Keratinocyte (primary cell): ENCODE measurements around the gene KLHL28.

Experiments
- CTCF ChIP-seq, 3 experiments: IDR thresholded peaks in 1 of 3; conservative IDR thresholded peaks in 1 of 3; optimal IDR thresholded peaks in 1 of 3; 2 replicates in 2 of 3; 3 replicates in 1 of 3; pipeline versions ENCODE3 to v1.5.1; 2011; ENCODE audit warnings: low read length in 3 of 3, mild to moderate bottlenecking in 3 of 3, moderate library complexity in 2 of 3, control low read depth in 1 of 3, inconsistent platforms in 1 of 3; ENCODE audit not compliant: insufficient read depth in 2 of 3; ENCODE audit errors: extremely low read depth in 1 of 3
- EZH2 ChIP-seq: IDR thresholded peaks from one replicate; pipeline ENCODE4 v1.6.1; 2012; ENCODE audit warnings: inconsistent platforms, mild to moderate bottlenecking, low read length, moderate library complexity

DNA sequence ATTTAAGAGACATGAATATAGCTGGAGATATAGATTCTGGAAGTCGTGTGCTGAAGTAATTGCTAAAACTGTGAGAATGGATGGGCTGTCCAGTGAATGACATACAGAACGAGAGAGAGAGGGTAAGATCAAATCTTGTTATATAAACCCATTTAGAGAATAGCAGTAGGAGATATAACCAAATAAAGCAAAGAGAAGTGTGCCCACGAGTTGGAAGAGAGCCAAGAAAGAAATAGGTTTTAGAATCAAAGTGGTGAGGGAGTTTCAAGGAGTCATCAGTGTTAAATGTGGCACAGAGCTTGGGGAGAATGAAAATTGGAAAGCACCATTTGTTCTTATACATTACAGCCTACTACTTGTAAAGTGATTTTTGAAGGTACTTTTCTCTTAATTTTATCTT, 19.5 kb upstream of the KLHL28 start:
- TF ChIP-seq CTCF (optimal IDR thresholded peaks at IDR 0.05 in 1 of 3, IDR thresholded peaks at IDR 0.05 in 1 of 3, conservative IDR thresholded peaks at IDR 0.05 in 1 of 3; ENCODE audit: extremely low read depth in 1 of 3, insufficient read depth in 2 of 3, low read length in 3 of 3) (no peak), EZH2 (no peak)
